Endodermal cell (in vitro differentiated cells): ENCODE measurements around the gene INPP4A. TPM values are rescaled to one million over a fixed set of nuclear protein-coding genes. Genes with fewer than 3 reads are reported as not detected.

ENCODE experiments used
- DNase-seq: peaks from one replicate; pipeline ENCODE4 v3.0.0-alpha.2; 2017
- H3K27ac ChIP-seq: 2 replicates; pipeline ENCODE4 v1.5.1; 2013; ENCODE audit warnings: mild to moderate bottlenecking, low read depth, low read length, moderate library complexity
- H3K27me3 ChIP-seq: 2 replicates; pipeline ENCODE4 v1.6.1; 2013; ENCODE audit warnings: mild to moderate bottlenecking, low read length, moderate library complexity; ENCODE audit not compliant: insufficient read depth, control insufficient read depth, poor library complexity, severe bottlenecking
- H3K36me3 ChIP-seq: 2 replicates; pipeline ENCODE4 v1.7.0; 2013; ENCODE audit warnings: mild to moderate bottlenecking, low read length, moderate library complexity; ENCODE audit not compliant: control insufficient read depth, insufficient read depth
- H3K4me1 ChIP-seq: one replicate; pipeline ENCODE4 v1.7.0; 2013; ENCODE audit warnings: low read length; ENCODE audit not compliant: control insufficient read depth, insufficient read depth
- H3K4me3 ChIP-seq: 2 replicates; pipeline ENCODE4 v1.5.1; 2013; ENCODE audit warnings: mild to moderate bottlenecking, low read length, moderate library complexity
- H3K9ac ChIP-seq: 2 replicates; pipeline ENCODE4 v1.6.1; 2013; ENCODE audit warnings: mild to moderate bottlenecking, low read length, moderate library complexity; ENCODE audit not compliant: poor library complexity, severe bottlenecking; ENCODE audit errors: extremely low read depth
- H3K9me3 ChIP-seq: 2 replicates; pipeline ENCODE4 v1.6.1; 2013; ENCODE audit warnings: mild to moderate bottlenecking, low read length, moderate library complexity; ENCODE audit not compliant: control insufficient read depth
- H3K27ac Mint-ChIP-seq: 2 replicates; pipeline ENCODE4 v1.8.0; 2020; ENCODE audit warnings: mixed read lengths
- H3K27me3 Mint-ChIP-seq: 2 replicates; pipeline ENCODE4 v1.8.0; 2021; ENCODE audit warnings: mild to moderate bottlenecking, mixed read lengths; ENCODE audit not compliant: insufficient read depth
- H3K36me3 Mint-ChIP-seq: 2 replicates; pipeline ENCODE4 v1.8.0; 2020; ENCODE audit warnings: low read depth, mixed read lengths
- H3K4me1 Mint-ChIP-seq: 2 replicates; pipeline ENCODE4 v1.8.0; 2020; ENCODE audit warnings: mixed read lengths
- H3K4me3 Mint-ChIP-seq: 2 replicates; pipeline ENCODE4 v1.8.0; 2020; ENCODE audit warnings: mild to moderate bottlenecking, moderate library complexity, mixed read lengths
- H3K9me3 Mint-ChIP-seq: 2 replicates; pipeline ENCODE4 v1.8.0; 2020; ENCODE audit warnings: mild to moderate bottlenecking, mixed read lengths
- WGBS, 2 experiments: methylation state at CpG; one replicate each; pipeline versions ENCODE4 v1.1.5 to v1.1.7; 2013; ENCODE audit warnings: missing lambda C conversion rate in 2 of 2, mixed read lengths in 1 of 2; ENCODE audit not compliant: insufficient coverage in 1 of 2, insufficient read length in 1 of 2; 5-methylcytosine and 5-hydroxymethylcytosine counted together
- total RNA-seq, 2 donors: library from RNA; stranded (reverse); fragmentation: NEBNext Ultra II Directional in 1 of 2; extraction: Animal tissue kit (Norgen Biotek cat#: 25700) in 1 of 2; gene quantifications; 2 replicates in 1 of 2; 3 replicates in 1 of 2; pipeline ENCODE4 v1.2.1, GENCODE V29; 2021
- TF ChIP-seq, protein P1 (sequence below): fragments of 200-600 bp; sonication (generic); conservative IDR thresholded peaks from 2 replicates; pipeline ENCODE4 v1.5.0; 2021; ENCODE audit warnings: antibody characterized with exemption, mild to moderate bottlenecking

Gene INPP4A
- total RNA-seq, 2 donors from 2014 or later, result 84.9 to 94.2 TPM

DNA sequence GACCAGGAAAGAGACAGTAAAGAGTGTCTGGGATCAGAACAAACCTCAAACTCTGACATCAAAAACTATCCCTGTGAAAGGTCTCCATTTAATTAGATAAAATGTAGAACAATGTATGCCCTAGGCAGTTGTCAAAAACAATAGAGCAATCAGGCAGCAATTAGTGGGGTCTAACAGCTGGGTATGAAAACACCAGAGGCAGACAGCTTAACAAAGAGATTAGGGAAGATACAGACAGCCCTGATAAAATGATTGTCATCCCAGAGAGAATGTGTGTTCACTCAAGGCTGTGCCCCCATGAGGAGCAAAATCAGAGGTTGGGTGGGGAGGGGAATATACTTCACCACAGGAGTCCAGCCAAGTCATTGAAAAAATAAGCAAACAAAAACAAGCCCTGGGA lies 50.0 kb downstream of the INPP4A start:
- Mint-ChIP-seq H3K27ac (peak overlapping the region; percentile 83), H3K4me1 (peaks cover 40% of the 10 kb centered on the region), H3K4me3 (no peak overlapping the region), H3K27me3 (no peaks in the 10 kb centered on the region), H3K9me3 (peaks cover 37% of the 10 kb centered on the region), H3K36me3 (peaks cover 53% of the 10 kb centered on the region)
- TF ChIP-seq, protein P1, sequence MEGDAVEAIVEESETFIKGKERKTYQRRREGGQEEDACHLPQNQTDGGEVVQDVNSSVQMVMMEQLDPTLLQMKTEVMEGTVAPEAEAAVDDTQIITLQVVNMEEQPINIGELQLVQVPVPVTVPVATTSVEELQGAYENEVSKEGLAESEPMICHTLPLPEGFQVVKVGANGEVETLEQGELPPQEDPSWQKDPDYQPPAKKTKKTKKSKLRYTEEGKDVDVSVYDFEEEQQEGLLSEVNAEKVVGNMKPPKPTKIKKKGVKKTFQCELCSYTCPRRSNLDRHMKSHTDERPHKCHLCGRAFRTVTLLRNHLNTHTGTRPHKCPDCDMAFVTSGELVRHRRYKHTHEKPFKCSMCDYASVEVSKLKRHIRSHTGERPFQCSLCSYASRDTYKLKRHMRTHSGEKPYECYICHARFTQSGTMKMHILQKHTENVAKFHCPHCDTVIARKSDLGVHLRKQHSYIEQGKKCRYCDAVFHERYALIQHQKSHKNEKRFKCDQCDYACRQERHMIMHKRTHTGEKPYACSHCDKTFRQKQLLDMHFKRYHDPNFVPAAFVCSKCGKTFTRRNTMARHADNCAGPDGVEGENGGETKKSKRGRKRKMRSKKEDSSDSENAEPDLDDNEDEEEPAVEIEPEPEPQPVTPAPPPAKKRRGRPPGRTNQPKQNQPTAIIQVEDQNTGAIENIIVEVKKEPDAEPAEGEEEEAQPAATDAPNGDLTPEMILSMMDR, result no peak
- H3K27ac ChIP-seq, result no peak overlapping the region
- peak overlapping the region; percentile 70 for H3K4me3 ChIP-seq
- peaks cover 38% of the 10 kb centered on the region for H3K9me3 ChIP-seq
- peaks cover 10% of the 10 kb centered on the region for H3K4me1 ChIP-seq
- peaks cover 67% of the 10 kb centered on the region for H3K36me3 ChIP-seq
- no peak for DNase-seq
- H3K9ac ChIP-seq, result peak overlapping the region; percentile 31
- no peaks in the 10 kb centered on the region for H3K27me3 ChIP-seq

DNA sequence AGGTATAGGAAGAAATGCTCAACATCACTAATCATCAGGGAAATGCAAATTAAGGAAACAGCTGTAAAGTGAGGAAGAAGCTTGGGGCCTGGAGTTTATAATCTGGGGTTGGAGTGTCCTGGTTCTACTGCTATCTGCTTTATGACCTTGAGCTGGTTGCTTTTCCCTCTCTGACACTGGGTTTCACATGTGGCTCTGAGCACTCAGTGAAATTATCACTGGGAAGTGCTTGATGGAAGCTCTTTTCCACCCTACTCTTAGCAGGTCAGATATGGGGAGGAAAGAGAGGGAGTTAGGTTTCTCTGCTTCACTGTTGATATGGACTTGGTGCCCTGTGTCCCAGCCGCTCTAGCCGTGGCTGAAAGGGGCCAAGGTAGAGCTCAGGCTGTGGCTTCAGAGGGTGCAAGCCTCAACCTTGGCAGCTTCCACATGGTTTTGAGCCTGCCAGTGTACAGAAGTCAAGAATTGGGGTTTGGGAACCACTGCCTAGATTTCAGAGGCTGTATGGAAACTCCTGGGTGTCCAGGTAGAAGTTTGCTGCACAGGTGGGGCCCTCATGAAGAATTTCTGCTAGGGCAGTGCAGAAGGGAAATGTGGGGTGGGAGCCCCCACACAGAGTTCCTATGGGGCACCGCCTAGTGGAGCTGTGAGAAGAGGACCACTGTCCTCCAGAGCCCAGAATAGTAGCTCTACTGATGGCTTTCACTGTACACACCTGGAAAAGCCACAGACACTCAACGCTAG lies 52.3 kb downstream of the INPP4A start:
- Mint-ChIP-seq H3K27me3 (no peaks in the 10 kb centered on the region), H3K4me1 (peaks cover 39% of the 10 kb centered on the region), H3K4me3 (no peak overlapping the region), H3K9me3 (peaks cover 37% of the 10 kb centered on the region), H3K36me3 (peaks cover 56% of the 10 kb centered on the region), H3K27ac (no peak overlapping the region)
- no peak overlapping the region for H3K27ac ChIP-seq
- peaks cover 43% of the 10 kb centered on the region for H3K9me3 ChIP-seq
- TF ChIP-seq, protein P1, result no peak
- no peak for DNase-seq
- H3K4me1 ChIP-seq, result peaks cover 10% of the 10 kb centered on the region
- peaks cover 68% of the 10 kb centered on the region for H3K36me3 ChIP-seq
- WGBS, 2 experiments, result 96 to 100% methylated on average over 2 to 4 of the region's 4 CpGs
- H3K9ac ChIP-seq, result no peak overlapping the region
- H3K4me3 ChIP-seq, result peak overlapping the region; percentile 74
- no peaks in the 10 kb centered on the region for H3K27me3 ChIP-seq

DNA sequence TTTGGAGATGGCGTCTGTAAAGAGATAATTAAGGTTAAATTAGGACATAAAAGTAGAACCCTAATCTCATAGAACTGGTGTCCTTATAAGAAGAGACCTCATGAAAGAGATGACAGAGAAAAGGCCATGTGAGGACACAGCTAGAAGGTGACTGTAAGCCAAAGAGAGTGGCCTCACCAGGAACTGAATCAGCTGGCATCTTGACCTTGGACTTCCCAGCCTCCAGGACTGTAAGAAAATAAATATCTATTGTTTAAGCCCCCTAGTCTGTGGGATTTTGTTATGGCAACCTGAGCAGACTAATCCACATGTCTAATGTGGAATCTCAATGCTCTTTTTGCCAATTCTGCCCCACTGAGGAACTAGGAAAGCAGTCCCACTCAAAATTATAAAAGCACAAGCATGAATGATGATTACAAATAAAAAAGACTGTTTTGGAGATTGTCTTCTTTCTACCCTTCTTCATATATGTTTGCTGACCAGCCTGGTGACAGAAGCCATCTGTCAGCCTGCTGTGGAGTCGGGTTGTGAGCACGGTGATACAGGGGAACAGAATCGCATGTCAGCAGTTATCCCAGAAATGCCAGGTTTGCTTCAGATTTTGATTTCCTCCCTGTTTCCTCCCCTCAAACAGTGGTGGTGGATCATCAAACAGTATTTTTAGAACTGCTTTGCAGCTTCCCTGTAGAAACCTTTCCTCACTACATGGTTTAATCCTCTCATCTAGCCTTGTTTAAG lies 54.2 kb downstream of the INPP4A start:
- no peak for DNase-seq
- Histone ChIP-seq H3K9me3 (peaks cover 43% of the 10 kb centered on the region), H3K27ac (no peak overlapping the region), H3K27me3 (no peaks in the 10 kb centered on the region), H3K4me1 (peaks cover 8% of the 10 kb centered on the region), H3K36me3 (peaks cover 69% of the 10 kb centered on the region), H3K9ac (no peak overlapping the region), H3K4me3 (peak overlapping the region; percentile 74)
- TF ChIP-seq, protein P1, result no peak
- WGBS, 2 experiments, result 93 to 98% methylated on average over 4 of the region's 4 CpGs
- Mint-ChIP-seq H3K36me3 (peaks cover 54% of the 10 kb centered on the region), H3K27me3 (no peaks in the 10 kb centered on the region), H3K4me1 (peaks cover 53% of the 10 kb centered on the region), H3K27ac (no peak overlapping the region), H3K9me3 (peaks cover 37% of the 10 kb centered on the region), H3K4me3 (no peak overlapping the region)
